Omental fat pad (tissue), 4 donors: Measurements from ENCODE around the gene GAR1. TPM values are rescaled to one million over a fixed set of nuclear protein-coding genes. Genes with fewer than 3 reads are reported as not detected.

Experiments
- ATAC-seq: fragments of 150-250 bp; one replicate; pipeline ENCODE4 v1.9.1; 2016; ENCODE audit warnings: mild to moderate bottlenecking, moderate library complexity; ENCODE audit not compliant: low FRiP score
- DNase-seq: peaks from one replicate; pipeline ENCODE4 v3.0.0-alpha.2; 2019; ENCODE audit warnings: low spot score
- total RNA-seq, 4 donors: library from RNA; depleted of rRNA; stranded (reverse); fragments of >200 nt; gene quantifications; one replicate each; pipeline ENCODE4 v1.1.0, GENCODE V29; 2016
- TF ChIP-seq, protein P1 (sequence below), 3 donors: fragments of 450-650 bp; IDR thresholded peaks; one replicate each; pipeline ENCODE4 v1.5.1; 2016 to 2017; ENCODE audit warnings: antibody characterized with exemption in 3 of 3, mild to moderate bottlenecking in 3 of 3, moderate library complexity in 2 of 3

GAR1 gene
- total RNA-seq, 4 donors from 2014 or later = 3.2 to 14.3 (median 7.4) TPM

DNA sequence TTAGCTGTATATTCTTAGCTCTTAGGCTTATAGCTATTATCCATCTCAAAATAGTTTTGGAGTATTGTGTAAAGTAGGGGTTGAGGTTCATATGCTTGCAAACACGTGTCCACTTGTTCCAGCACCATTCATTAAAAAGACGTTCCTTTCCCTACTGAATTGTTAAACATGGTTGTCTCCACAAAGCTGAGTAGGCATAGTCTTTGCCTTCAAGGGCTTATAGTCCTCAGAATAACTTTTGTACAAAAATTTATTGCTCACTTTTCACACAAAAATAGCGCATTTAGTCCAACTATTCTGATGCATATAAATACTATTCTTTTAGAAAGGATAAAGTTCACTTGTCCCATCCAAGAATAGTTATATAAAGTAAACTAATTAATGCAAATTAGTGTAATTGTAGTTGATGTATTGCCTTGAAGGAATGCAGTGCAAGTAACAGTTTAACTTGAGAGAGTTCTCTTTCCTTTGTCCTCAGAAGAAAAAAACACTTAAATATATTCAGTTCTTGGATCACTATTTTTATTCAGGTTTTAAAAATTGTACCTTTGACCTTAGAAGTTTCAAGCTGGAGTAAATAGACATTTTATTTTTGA lies 46.5 kb downstream of the GAR1 start:
- TF ChIP-seq, protein P1, sequence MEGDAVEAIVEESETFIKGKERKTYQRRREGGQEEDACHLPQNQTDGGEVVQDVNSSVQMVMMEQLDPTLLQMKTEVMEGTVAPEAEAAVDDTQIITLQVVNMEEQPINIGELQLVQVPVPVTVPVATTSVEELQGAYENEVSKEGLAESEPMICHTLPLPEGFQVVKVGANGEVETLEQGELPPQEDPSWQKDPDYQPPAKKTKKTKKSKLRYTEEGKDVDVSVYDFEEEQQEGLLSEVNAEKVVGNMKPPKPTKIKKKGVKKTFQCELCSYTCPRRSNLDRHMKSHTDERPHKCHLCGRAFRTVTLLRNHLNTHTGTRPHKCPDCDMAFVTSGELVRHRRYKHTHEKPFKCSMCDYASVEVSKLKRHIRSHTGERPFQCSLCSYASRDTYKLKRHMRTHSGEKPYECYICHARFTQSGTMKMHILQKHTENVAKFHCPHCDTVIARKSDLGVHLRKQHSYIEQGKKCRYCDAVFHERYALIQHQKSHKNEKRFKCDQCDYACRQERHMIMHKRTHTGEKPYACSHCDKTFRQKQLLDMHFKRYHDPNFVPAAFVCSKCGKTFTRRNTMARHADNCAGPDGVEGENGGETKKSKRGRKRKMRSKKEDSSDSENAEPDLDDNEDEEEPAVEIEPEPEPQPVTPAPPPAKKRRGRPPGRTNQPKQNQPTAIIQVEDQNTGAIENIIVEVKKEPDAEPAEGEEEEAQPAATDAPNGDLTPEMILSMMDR (IDR thresholded peaks at IDR 0.05) = no peak
- ATAC-seq (no peak), DNase-seq (no peak)

DNA sequence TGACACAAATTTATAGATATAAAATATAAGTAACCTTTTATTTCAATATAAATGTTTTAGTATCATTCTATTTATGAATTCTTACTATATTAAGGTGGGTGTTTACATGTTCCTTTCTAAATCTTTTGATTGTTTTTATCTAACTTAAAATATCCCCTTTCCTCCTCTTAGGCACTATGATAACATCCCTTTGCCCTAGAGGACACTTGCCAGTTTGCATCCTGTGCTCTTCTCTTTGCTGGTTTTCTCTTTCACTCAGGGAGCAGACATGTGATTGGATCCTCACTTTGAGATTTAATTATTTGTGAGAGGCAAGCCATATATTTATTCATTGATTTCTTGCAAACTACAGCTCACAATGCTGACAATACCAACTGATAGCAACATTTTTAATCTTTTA lies 48.6 kb downstream of the GAR1 start:
- no peak for ATAC-seq
- TF ChIP-seq, protein P1 (IDR thresholded peaks at IDR 0.05) = no peak
- DNase-seq = no peak

DNA sequence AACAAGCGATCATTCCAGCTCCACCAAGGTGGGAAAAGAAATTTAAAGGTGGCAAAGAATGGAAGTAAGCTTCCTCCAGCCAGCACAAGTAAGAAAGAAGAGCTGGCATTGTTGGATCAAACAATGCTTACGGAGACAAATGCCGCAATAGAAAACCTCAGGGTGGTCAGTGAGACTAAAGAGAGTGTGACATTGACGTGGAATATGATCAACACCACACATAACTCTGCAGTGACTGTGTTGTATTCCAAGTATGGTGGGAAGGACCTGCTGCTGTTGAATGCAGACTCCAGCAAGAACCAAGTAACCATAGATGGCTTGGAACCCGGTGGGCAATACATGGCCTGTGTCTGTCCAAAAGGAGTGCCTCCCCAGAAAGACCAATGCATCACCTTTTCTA lies 54.5 kb downstream of the GAR1 start:
- TF ChIP-seq, protein P1 (IDR thresholded peaks at IDR 0.05) = no peak
- ATAC-seq (no peak), DNase-seq (no peak)

DNA sequence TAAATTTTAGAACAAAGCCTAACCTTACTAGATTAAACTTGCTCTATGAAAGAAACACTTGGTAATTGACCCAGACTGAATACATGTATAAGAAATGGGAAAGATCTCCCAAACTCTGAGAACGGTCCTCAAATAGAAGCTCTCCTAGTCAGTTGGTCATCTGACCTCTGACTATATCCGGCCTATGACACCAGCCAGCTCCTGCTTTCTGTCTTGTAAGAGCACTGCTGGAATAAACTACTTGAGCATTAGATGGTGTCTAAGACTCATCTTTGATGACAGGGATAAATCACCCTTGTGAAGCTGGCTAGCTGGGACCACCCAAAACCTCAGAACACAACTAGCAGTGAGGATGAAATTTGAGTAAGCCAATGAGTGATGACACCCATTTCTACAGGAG lies 56.5 kb downstream of the GAR1 start:
- TF ChIP-seq, protein P1 (IDR thresholded peaks at IDR 0.05) = no peak
- ATAC-seq = no peak

DNA sequence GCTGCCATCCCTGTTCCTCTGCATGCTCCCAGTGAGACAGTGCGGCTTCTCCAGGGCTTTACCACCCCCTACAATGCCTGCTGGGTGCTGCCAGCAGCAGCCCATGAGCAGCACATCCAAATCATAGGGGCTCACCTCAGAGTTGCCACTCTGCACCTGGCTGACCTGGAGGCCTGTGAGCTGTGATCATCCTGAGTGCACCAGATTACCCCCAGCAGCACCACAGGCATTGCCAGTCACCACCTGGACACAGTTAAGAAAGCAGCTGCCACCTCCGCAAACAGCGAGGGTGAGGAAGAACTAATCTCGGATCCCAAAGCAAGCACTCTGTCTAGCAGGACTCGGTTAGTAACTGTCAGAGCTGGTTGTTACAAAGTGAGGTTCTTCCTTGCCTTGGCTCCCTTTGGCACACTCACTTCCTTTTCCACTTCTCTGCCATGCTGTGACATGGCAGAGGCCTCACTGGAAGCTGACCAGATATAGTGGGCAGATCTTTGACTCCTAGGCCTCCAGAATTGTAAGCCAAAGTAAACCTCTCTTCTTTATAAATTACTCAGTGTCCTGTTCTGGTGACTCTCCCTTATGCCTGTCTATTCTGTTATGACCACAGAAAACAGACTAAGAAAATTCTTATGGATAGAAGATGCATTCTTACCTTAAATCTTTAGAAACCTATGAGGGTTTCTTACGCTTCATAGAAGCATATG lies 57.5 kb downstream of the GAR1 start:
- ATAC-seq = no peak
- TF ChIP-seq, protein P1 (IDR thresholded peaks at IDR 0.05) = no peak
- no peak for DNase-seq

More for the DNA sequence above, 56.5 kb downstream of the GAR1 start:
- no peak for DNase-seq

DNA sequence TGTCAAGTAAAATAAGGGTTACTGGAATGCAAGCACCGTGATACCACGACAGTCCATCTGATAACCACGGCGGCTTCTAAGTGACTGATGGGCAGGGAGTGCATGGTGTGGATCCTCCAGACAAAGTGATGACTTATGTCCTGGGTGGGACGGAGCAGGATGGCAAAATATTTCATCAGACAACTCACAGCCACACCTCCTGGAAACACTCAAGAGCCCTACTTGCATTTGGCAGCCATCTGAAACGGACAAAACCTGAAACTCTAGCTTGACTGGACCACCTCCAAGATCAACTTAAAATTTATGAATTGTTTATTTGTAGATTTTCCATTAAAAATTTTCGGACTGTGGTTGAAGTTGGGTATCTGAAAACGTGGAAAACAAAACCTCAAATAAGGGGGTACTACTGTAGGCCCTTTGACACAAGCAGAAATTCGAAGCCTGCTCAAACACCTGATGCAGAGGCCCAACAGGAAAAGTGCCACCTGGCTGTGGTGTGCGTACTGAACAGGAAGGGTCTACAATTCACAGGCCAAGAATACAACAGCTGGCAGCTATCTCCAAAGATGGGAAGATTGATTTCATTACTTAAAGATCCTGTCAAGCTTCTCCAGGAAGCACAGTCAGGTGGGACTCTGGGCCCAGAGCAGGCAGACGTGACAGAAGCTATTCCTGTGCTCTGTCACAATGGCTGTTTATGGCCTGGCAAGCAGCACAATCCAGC lies 58.4 kb downstream of the GAR1 start:
- ATAC-seq = no peak
- TF ChIP-seq, protein P1 (IDR thresholded peaks at IDR 0.05) = no peak
- DNase-seq = no peak

Other genes with a start within 250 kb of the GAR1 start
- 10 to 100 TPM in 3 of 4 donors, 1 to 10 TPM in 1; 9.4 to 24.8 (median 15.7) TPM for gene CASP6, start 112.3 kb upstream of the GAR1 start, total RNA-seq
- gene PLA2G12A, start 85.7 kb upstream of the GAR1 start, total RNA-seq = 10 to 100 TPM; 20.4 to 72.7 (median 22.6) TPM
- 100 to 1,000 TPM in 1 of 4 donors, 10 to 100 TPM in 3; 49.7 to 127 (median 55.1) TPM for gene CFI, start 13.8 kb upstream of the GAR1 start, total RNA-seq
- 1 to 10 TPM in 1 of 4 donors, under 1 TPM in 3; 0.28 to 1.1 (median 0.34) TPM for gene RRH, start 12.2 kb downstream of the GAR1 start, total RNA-seq
- under 1 TPM; 0.19 to 0.37 (median 0.28) TPM for gene LRIT3, start 32.3 kb downstream of the GAR1 start, total RNA-seq
- gene EGF, start 97.1 kb downstream of the GAR1 start, total RNA-seq = under 1 TPM in 2 of 4 donors, not detected in 2; 0.09 to 0.12 TPM